ENCODE results near the gene POLH. TPM values are rescaled to one million over a fixed set of nuclear protein-coding genes. Genes with fewer than 3 reads are reported as not detected.

The POLH gene
- total RNA-seq, 1 experiment from 2014 or later = 14.3 TPM

DNA sequence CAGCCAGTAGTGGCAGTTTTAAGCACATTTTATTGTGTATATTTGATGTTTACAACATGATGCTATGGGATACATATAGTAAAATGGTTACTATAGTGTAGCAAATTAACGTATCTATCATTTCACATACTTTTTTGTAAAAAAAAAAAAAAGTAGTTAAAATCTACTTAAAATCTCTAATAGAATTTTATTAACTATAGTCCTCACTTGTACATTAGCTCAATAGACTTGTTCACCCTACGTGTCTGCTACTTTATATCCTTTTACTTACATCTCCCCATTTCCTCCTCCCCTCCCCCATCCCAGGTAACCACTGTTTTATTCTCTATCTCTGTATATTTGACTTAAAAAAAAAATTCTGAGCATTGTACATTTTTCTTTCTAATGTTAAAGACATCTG is 30.0 kb downstream of the POLH start:
- no peak for DNase-seq (ENCODE audit: low read depth)

DNA sequence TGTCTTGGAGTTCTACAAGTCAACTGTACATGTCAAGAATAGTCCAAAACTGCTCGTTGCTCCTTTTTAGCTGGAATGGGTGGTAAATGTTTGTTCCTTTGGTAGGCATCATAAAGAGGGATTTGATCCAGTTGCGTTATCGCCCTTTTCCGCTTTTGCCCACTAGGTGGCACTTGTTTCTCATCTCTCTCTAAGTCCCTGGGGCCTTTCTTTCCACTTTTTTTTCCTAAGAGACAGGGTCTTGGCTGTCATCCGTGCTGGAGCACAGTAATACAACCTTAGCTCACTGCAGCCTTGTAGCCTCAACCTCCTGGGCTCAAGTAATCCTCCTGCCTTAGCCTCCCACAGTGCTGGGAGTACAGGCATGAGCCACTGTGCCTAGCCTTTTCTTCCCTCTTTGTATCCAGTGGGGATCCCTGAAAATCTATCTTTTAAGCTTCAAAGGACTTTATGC is 32.4 kb downstream of the POLH start:
- peak; percentile 70 for DNase-seq (ENCODE audit: low read depth)

DNA sequence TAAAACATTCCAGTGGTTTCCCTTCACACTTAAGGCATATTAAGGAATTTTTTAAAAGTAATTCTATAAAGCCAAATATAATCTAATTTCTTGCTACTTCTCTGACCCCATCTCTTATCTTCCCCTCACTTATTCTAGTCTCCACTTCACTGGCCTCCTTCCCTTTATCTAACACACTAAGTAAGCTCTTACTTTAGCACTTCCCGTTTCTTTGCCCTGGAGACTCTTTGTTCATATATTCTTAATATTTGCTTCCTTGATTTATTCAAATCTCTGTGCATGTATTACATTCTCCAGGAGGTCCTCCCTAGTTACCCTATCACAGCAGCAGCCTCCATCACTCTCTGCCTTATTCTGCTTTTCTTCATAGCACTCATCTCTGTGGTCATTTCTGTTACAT is 32.8 kb downstream of the POLH start:
- DNase-seq (ENCODE audit: low read depth) = no peak

DNA sequence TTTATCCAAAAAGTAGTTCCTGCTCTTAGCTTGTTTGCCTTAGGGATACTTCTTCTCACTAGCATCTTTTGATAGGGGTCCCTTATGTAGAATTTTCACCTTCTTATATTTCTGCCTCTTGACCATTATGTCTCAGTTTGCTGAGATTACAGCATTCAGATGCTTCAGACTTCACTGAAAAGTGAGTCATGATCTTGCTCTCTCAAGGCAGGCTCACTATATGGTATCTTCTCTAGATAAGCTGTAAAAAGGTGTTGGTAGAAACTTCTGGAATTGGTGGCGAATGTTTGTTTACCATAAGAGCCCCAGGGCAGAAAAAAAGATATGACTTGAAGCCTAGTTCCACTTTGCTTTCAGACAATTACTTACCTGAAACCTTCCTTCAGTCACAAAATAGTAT is 33.4 kb downstream of the POLH start:
- no peak for DNase-seq (ENCODE audit: low read depth)

DNA sequence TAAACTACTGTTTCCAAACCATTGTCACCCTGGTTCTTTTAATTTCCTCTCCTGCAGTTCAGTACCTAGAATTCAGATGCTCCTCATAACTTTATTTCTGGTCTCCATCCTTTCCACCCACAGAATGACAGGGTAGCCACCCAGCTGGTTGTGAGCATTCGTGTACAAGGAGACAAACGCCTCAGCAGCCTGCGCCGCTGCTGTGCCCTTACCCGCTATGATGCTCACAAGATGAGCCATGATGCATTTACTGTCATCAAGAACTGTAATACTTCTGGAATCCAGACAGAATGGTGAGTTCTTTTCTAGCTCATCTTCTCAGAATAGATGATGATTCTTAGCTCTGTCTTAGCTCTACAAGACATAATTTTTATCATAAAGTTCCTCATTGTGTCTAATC is 34.4 kb downstream of the POLH start:
- no peak for DNase-seq (ENCODE audit: low read depth)

DNA sequence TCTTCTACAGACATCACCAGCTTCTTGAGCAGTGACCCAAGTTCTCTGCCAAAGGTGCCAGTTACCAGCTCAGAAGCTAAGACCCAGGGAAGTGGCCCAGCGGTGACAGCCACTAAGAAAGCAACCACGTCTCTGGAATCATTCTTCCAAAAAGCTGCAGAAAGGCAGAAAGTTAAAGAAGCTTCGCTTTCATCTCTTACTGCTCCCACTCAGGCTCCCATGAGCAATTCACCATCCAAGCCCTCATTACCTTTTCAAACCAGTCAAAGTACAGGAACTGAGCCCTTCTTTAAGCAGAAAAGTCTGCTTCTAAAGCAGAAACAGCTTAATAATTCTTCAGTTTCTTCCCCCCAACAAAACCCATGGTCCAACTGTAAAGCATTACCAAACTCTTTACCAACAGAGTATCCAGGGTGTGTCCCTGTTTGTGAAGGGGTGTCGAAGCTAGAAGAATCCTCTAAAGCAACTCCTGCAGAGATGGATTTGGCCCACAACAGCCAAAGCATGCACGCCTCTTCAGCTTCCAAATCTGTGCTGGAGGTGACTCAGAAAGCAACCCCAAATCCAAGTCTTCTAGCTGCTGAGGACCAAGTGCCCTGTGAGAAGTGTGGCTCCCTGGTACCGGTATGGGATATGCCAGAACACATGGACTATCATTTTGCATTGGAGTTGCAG is 37.9 kb downstream of the POLH start:
- no peak for DNase-seq (ENCODE audit: low read depth)

DNA sequence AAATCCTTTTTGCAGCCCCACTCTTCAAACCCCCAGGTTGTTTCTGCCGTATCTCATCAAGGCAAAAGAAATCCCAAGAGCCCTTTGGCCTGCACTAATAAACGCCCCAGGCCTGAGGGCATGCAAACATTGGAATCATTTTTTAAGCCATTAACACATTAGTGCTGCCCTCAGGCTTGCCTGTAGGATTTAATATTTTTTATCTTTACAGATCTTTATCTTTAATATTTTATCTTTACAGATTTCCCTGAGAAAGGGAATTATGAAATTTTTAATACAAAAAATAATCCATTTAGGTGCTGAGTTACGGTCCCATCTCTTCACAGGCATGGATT is 38.4 kb downstream of the POLH start:
- no peak for DNase-seq (ENCODE audit: low read depth)

DNA sequence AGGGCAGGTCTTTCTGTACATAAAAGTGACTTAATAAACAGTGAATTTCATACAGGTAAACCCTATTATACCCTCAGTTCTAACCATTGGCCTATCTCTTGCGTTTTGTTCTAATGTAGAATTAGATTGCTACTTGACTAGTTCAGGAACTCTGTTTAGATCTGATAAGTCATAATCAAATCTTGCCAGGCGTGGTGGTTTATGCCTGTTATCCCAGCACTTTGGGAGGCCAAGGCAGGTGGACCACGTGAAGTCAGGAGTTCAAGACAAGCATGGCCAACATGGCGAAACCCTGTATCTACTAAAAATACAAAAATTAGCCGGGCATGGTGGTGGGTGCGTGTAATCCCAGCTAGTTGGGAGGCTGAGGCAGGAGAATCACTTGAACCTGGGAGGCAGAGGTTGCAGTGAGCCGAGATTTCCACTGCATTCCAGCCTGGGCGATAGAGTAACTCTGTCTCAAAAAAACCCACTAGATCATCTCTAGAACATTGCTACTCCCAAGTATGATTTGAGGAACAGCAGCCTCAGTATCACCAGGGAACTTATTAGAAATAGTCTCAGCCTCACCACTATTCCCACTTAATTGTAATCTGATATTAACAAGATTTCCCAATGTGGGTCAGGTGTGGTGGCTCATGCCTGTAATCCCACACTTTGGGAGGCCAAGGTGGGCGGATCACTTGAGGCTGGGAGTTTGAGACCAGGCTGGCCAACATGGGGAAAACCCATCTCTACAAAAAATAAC is 40.9 kb downstream of the POLH start:
- no peak for DNase-seq (ENCODE audit: low read depth)

DNA sequence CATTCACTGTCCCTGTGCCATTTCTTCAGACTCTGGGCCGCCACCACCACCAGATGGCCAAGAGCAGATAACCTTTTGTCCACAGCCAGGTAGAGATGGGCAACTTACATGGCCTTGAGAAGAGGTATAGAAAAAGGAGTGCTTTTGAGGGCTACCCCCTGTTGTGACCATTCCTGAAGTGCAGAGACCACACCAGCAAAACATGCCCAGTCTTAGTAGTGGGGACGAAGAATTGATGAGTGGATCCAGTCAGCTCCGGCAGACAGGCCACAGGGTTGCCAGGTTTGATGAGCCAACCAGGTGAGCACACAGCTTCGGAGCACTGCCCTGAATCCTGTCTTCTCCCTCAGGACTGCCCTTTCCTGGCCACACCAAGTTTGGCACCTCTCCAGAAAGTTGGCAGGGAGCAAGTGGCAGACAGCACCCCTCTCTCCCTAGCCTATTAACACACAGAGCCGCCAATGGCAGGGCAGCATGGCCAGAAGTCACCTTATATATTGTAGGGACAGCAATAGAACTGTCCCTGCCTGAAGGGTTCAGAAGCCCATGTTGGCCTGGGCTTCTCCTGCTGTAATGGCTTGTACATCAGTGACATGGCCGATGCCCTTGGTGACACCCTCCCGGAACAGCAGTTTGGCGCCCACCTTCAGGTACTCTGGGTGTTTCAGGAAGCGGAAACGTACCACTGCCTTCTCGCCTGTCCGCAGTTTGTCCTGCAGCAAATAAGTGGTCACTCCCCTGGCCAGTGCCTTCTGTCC is 45.3 kb downstream of the POLH start:
- DNase-seq (ENCODE audit: low read depth) = no peak

DNA sequence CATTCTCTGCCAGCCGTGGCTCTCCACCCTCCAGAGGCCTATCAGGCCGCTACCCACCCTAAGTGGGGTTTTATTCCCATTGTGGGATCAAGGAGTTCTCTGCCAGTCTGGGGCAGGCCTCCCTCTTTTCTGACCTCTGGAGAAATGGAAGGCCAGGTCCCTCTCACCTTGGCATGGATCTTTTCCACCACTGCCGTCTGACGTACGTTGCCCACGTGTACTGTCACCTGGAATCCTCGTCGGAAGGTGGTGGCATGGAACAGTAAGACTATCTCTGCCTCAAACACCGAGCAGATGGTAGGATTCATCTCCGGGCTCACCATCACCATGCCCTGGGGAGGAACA is 45.8 kb downstream of the POLH start:
- DNase-seq (ENCODE audit: low read depth) = no peak

DNA sequence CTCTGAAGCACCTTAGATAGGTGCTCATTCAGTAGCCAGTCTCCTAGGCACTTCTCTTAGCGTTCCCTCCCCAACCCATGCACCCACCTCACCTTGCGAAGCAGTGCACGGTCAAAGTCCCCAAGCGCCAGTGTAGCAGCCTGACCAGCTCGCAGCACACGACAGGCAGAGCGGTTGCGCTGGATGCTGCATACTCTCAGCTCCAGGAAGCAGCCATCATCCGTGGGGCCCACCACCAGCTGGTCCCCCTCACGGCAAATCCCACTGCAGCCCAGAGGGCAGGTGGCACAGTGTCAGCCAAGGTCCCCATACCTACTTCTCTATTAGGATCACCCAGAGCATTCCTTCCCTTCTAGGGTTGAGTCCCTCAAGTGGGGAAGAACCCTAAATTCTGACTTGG is 46.6 kb downstream of the POLH start:
- DNase-seq (ENCODE audit: low read depth) = no peak

DNA sequence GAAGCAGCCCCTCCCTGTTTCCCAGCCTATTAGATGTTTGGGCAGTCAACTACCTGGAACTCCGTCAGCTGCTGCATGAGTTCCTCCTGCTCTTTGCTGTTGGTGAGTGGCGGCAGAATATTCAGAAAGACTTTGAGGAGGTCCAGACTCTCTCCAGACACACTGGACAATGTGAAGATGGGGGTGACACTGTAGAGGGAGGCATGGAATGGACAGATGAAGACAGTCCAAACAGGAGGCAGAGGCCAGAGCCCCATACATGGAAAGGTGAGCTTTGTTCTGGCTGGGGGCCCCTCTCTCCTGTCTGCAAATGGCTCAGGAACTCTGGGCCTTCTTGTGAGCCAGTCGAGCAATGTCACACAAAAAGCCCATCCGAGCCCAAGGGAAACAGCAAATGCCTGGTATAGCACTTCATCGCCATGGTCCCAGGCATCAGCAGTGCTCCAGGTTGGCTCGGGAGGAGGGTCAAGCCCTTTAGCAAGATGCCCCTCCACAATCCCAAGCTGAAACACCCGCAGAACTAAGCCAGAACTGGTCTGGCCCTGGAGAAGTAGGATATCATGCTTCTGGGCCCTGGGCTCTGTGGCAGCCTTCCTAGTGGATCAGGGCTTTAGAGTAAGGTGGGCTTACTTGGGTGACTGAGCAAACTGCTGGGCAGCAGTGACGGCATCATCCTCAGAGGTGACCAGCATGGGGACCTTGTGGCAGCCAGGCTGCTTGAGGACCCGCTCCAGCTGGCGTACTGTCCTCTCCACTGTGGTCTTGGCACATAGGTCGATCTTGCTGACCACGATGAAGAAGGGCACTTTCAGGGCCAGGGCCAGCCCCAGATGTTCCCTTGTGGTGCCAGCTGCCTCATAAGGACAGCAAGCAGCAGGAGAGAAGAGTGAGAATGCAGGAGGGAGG is 48.1 kb downstream of the POLH start:
- DNase-seq (ENCODE audit: low read depth) = no peak

DNA sequence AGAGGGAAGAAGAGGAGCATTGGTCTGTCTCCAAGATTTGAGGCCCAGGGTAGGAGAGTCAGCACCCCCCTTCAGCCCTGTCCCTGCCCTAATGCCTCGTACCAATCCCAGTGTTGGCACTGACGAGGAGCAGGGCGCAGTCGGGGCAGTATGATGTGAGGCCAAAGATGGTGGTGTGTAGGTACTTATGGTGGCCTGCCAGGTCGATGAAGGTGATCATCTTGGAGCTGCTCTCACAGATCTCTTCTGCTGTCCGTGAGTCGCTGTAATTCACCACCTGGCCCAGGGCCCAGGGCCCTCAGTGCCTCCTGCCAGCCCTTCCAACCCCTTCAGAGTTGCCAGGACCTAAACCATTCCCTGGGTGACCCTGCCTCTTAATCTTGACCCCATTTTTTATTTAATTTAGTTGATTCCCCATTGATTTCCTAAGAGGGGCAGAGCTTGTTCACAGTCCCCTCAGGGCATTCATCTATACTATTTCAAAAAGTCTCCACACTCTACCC is 48.9 kb downstream of the POLH start:
- no peak for DNase-seq (ENCODE audit: low read depth)

DNA sequence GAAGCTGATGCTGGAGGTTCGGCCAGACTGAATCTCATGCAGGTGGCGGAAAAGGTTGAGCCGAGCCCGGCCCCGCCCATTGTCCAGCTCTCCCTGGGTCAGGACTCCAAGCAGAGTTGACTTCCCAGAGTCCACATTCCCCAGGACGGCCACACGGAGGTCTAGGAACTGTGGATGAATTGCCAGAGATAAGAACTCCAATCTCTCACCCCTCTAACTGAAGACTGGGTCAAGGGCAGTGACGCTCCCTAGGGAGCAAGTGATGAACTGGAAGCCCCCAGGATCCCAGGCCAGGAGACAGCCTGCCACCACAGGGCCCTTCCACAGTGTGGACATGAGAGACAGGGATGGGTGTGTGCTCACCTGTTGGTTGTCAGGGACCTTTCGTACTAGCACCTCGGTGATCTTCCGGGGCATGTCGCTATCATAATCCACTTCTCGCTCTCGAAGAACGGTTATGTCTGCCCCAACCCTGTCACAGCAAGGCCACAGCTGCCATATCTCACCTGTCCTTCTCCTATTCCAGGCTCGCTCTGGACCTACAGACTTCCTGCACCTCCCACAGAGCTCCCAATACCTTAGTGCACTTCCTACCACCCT is 49.5 kb downstream of the POLH start:
- no peak for DNase-seq (ENCODE audit: low read depth)

DNA sequence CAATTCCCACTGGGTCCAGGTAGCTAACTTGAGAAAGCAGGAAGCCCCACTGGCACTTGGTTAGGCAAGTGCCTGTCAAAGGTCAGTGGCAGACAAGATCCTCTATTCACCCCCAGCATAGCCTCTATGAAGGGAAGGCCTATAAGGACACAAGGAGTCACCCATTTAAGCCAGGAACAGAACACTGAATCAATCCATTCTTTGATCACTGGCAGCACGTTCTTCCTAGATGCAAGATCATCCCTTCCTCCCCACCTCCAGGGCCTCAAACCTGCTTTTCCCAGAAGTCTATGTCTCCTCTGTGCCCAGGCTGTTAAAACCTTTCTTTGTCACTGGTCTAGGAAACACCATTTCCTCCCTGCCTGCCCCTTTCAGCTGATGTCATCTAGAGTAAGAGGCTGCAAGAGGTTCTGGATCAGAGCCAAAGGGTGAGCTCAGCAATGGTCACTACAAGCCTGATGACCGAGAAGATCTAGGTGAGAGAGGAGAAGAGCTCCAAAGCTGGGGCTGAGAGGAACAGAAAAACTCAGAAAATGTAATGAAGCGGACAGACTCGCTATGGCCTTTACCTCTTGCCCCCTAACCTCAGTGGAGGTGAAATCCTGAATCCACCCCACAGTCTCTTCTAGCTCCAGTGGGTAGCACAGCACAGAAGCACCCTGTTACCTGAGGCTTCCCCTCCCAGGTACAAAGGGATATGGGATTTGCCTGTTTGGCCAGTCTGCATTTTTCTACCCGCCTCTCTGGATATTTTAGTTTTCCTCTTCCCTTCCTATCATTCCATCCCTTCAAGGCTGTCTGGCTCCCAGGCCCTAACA is 51.2 kb downstream of the POLH start:
- DNase-seq (ENCODE audit: low read depth) = peak; percentile 94

DNA sequence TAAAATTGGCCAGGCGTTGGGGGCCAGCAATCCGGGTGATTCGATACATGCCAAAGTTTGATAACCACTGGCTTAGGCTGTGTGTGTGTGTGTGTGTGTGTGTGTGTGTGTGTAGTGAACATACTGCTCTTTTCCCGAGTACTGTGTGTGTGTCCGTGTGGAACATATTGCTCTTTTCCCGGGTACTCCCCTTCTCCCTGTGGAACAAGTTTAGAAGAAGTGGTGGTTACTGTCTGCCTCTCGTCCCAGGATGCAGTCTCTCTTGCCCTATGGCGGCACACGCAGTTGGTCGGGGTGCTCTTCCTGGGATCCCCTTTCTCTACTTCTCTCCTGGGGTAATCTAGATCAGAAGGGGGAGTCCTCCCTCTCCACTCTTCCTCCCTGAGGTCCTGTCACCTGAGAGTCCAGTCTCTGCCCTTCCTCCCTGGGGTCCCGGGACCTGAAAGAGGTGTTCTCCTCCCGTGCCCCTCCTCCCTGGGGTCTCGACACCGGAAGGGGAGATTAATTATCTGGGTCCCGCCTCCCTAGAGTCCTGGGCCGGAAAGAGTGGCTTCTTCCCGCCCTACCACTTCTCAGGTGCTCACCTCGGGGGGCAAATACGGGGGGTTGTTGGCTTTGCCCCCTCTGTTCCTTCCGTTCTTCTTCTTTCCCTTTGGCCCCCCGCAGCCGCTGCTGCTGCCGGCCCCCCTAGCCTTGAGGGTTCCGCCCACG is 52.6 kb downstream of the POLH start:
- peak; percentile 72 for DNase-seq (ENCODE audit: low read depth)

DNA sequence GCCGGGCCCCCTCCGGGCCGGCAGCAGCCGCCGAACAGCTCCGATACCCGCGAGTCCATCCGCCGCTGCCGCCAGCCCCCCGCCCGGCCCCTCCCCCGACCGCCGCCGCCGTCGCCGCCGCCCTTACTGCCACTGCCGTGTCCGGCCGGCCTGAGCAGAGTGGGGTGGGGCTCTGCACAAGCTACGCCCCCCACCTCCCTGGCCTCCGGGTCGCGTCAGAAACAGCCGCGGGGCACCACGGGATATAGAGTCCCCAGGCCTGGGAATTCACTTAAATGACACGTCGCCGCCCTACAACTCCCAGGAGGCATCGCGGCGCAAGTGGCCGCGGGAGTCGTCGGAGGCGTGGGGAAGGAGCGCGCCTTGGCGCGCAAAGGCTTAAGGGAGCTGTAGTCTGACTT is 53.1 kb downstream of the POLH start, which contains the start of gene GTPBP2:
Gene GTPBP2 (minus strand): TSS at position 161 of the 401 bp plus-strand sequence. CDS start 102 bp downstream, at position 59.
- DNase-seq (ENCODE audit: low read depth) = peak; percentile 100

DNA sequence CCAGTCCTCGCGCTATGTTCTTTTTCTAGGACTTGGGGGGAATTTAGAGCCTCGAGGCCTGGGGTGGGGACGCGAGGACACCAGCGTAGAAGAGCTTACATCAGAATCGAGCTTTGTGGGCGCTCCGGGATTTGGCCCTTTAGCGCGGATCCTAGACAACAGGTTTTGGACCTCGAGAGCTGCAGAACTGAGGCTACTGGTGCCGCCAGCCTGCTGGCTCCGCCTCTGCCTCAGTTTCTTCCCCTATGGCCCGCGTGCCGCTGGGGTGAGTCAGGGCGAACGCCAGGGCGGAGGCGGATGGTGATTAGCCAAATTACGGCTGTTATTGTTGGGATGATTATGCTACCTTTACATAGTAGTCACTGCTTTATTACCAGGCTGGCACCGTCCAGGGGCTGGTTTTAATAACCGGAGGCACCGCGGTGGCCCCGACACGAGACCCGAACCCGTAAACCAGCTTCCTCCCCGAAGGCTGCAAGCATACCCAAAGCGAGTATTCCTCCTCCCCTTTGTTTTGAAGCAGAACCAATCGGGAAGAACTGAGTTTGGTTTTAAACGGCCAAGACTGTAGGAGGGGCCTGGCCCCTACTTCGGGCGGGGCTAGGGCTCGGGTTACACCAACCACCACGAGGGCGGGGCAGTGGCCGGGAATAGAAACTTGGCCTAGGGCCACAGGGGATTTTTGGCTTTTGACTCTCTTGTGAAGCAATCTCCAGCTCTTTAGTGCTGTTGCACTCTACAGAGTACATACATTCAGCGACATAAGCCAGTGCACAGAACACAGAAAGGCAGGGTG is 53.7 kb downstream of the POLH start:
- peak; percentile 98 for DNase-seq (ENCODE audit: low read depth)

Data from Daoy (cell line).